HG03196 (cell line): ENCODE results near the gene GALNT18.

Experiments used
- ATAC-seq: cut with Tn5 transposase; IDR thresholded peaks from one replicate; pipeline ENCODE4 v1.9.1; 2021; ENCODE audit not compliant: unreplicated experiment

GALNT18 gene

GRCh38 chr11:11588243-11588642, 33.6 kb downstream of the GALNT18 start:
- no peak for ATAC-seq

DNA sequence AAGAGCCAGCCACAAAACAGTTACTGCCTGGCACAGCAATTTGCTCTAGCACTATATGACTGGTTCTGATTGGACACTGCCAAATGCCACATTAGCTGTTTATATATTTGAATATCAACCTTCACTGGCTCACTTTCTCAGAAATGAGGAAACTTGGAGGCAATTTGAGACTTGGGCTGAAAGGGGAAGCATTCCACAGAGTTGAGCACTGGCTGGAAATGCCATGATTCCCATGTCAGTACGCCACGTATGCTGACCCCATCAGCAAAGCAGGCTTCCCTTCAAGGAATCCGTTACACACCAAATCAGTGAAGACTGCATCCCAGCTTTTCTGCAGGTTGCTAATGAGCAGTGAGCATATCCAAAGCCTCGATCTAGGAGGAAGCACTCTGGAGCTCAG, 34.7 kb downstream of the GALNT18 start:
- ATAC-seq: no peak

GRCh38 chr11:11586465-11586864, 35.3 kb downstream of the GALNT18 start:
- no peak for ATAC-seq

DNA sequence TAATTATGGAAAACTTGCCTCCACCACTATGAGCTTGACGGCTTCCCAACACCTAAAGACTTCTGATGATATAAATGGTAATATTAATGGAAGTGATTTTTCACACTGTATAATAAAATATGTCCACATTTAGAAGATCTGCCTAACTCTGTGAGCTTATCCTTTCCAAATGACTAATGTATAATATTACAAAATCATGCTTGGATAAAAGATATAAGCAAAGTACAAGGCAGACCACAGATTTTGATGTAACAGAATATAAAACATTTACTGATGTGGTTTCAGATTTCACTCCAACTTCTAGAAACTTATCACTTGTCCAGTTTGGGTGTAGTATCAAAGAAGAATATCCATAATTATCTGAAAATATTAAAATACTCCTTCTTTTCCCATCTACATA, 36.9 kb downstream of the GALNT18 start:
- no peak for ATAC-seq

GRCh38 chr11:11584530-11584810, 37.3 kb downstream of the GALNT18 start:
- ATAC-seq: no peak

- ATAC-seq: no peak
Measured at GRCh38 chr11:11583801-11584529, 37.8 kb downstream of the GALNT18 start.

- ATAC-seq: no peak
Measured at GRCh38 chr11:11582011-11582701, 39.6 kb downstream of the GALNT18 start.

DNA sequence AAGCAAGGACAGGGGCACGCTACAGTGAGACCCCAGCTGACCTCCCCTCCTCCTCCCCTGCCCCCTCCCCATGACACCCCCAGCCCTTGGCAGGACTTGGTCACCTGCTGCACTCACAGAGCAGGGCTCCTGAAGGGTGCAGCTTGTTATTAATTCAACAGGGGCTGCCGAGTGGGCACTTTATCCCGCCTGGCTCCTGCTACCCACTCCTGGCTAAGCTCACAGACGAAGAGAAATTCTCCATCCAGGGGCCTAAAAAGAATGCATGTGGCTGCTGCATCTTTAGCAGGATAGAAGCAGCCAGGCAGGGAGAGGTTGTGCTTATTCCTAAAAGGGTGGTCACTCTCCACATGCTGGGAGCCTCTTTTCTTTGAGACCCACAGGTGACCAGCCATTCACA, 40.3 kb downstream of the GALNT18 start:
- no peak for ATAC-seq

DNA sequence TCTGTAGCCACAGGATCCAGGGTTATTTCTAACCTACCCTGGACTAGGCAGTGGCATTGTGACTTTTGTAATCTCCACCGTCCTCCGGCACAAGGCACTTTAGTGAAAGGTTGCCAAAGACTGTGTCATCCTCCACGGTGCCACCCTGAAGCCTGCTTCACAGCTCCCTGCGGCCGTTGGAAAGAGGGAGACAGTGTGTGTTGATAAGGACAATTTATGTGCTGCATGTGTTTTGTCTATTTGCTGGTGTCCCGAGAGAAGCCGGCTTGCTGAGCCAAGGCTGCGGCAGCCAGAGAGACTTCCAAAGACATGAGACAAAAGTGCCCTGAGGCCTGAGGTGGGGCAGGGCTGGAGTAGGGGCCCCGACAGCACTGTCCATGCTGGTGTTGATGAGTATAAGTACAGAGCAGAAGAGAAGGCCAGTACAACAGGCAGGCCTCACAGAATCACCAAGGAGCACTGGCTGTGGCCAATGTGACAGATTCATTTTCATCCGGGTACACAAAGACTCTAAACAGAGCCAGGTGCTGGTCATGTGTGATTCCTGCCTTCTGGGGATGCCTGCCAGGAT, 40.9 kb downstream of the GALNT18 start:
- ATAC-seq: no peak

- ATAC-seq: no peak
Measured at GRCh38 chr11:11580012-11580411, 41.8 kb downstream of the GALNT18 start.

DNA sequence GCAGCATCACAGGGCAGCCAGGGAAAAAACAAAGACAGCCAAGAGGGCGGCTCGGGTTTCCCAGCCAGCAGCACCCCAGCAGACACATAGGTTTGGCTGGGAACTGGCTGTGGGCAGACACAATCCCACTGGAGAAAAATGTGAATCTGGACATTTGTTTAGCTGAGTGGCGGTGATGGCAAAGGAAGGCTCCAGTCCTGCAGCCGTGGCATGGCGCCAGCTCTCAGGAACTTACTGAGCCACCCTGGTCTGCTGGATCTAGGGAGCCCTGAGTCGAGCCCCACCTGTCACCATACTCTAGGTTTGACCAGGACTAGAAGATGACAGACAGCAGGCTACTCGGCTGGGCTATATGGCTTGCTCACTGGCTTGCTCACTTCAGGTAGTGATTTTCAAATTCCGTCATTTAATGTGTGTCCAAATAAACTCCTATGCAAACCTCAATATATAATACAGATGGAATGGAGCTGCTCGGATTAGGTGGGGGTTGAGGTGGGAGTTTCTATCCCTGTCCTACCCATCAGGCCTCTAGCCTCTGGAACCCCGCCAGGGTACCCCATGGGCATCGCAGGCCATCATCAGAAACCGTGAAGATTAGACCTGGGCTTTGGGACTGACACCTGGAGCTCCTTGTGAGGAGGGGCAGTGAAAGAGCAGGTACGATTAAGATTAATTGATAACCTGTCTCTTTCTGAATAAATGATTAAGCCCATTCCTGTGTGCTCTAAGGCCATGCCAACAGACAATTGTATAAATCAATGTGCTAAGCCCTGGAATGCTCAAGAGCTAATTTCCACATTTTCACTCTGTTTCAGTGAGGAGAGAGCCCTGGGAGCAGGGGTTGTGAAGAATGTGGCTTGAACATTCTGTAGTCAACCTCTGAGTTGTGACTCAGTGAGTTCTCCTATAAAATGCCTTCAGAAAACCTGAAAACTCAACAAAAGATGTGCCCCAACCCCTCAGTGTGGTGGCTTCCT, 42.5 kb downstream of the GALNT18 start:
- no peak for ATAC-seq

DNA sequence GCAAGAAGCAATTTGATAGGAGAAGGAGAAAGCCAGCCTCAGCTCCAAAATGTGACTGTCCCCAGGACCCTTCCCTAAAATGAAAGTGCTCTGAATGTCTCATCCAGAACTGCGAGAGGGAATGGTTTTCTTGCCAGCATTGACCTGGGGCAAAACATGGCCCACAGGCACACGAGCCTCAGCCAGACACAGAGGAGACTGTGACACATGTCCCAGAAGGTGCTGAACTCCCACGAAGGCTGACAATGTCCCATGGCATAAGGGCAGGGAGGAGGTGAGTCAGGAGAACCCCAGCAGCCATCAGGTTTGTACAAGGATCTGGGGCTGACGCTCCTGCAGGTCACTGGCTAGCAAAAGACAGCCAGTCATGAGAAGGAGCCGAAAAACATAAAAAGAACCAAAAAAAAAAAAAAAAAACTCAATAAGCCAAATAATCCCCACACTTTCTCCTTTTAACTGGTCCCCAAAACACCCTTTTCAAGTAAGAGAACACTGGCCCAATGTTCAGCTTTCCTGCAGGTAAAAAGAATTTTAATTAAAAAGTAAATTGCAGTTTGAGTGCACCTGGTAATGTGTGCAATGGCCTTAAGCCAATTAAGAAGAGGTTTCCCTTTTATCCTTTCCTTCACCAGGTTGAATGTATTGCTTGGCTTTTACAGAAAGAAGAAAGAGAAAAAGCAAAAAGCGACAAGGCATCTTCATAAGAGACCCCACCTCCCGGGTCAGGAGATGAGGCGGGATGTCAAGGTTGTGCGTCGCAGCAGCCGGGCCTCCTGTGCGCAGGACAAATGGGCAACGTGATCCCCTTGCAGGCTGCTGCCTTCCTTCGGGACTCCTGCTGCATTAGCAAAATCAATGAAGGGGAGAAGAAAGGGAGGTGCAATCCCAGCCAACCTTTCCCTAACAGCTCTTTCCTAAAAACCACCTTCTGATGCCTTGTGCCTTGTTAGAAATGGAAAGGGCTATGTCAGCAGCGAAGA, 43.6 kb downstream of the GALNT18 start:
- no peak for ATAC-seq

GRCh38 chr11:11577251-11577855, 44.5 kb downstream of the GALNT18 start:
- ATAC-seq: no peak

- no peak for ATAC-seq
Measured at GRCh38 chr11:11574373-11575287, 47.2 kb downstream of the GALNT18 start.

GRCh38 chr11:11572386-11572785, 49.4 kb downstream of the GALNT18 start:
- ATAC-seq: no peak

- ATAC-seq: no peak
Measured at GRCh38 chr11:11571893-11572292, 49.9 kb downstream of the GALNT18 start.

- no peak for ATAC-seq
Measured at GRCh38 chr11:11570823-11571222, 51.0 kb downstream of the GALNT18 start.

DNA sequence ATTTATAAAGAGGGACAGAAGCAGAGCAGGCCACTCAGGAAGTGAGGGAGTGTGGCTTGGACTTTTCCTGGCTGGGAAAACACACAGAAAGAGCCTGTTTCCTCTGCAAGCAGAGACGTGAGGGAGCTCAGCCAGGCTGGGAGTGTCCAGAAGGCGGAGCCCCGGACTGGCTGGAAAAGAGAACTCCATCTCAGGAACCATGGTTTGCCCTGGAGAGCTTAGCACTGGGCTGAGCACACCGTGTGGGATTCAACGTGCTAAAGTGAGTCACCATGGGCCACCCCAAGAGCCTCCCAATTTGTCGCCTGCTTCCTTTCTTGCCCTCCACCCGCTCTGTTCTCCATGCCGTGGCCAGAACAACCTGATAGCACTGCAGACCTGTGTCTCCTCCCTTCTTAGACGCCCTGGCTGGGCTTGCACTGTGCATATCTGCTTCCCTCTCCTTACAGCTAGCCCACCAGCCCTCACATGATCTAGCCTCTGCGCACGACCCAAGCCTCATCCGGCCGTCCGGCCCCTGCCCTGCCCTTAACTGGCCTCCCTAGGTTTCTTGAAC, 51.8 kb downstream of the GALNT18 start:
- no peak for ATAC-seq
